Endodermal cell (in vitro differentiated cells): Measurements from ENCODE around the gene ASCC1. TPM values are rescaled to one million over a fixed set of nuclear protein-coding genes. Genes with fewer than 3 reads are reported as not detected.
A peak's percentile ranks its signal among the peaks of the same experiment; 100 is the strongest.

ENCODE experiments used
- DNase-seq: peaks from one replicate; pipeline ENCODE4 v3.0.0-alpha.2; 2017
- H3K27ac ChIP-seq: 2 replicates; pipeline ENCODE4 v1.5.1; 2013; ENCODE audit warnings: mild to moderate bottlenecking, low read depth, low read length, moderate library complexity
- H3K27me3 ChIP-seq: 2 replicates; pipeline ENCODE4 v1.6.1; 2013; ENCODE audit warnings: mild to moderate bottlenecking, low read length, moderate library complexity; ENCODE audit not compliant: insufficient read depth, control insufficient read depth, poor library complexity, severe bottlenecking
- H3K36me3 ChIP-seq: 2 replicates; pipeline ENCODE4 v1.7.0; 2013; ENCODE audit warnings: mild to moderate bottlenecking, low read length, moderate library complexity; ENCODE audit not compliant: control insufficient read depth, insufficient read depth
- H3K4me1 ChIP-seq: one replicate; pipeline ENCODE4 v1.7.0; 2013; ENCODE audit warnings: low read length; ENCODE audit not compliant: control insufficient read depth, insufficient read depth
- H3K4me3 ChIP-seq: 2 replicates; pipeline ENCODE4 v1.5.1; 2013; ENCODE audit warnings: mild to moderate bottlenecking, low read length, moderate library complexity
- H3K9ac ChIP-seq: 2 replicates; pipeline ENCODE4 v1.6.1; 2013; ENCODE audit warnings: mild to moderate bottlenecking, low read length, moderate library complexity; ENCODE audit not compliant: poor library complexity, severe bottlenecking; ENCODE audit errors: extremely low read depth
- H3K9me3 ChIP-seq: 2 replicates; pipeline ENCODE4 v1.6.1; 2013; ENCODE audit warnings: mild to moderate bottlenecking, low read length, moderate library complexity; ENCODE audit not compliant: control insufficient read depth
- H3K27ac Mint-ChIP-seq: 2 replicates; pipeline ENCODE4 v1.8.0; 2020; ENCODE audit warnings: mixed read lengths
- H3K27me3 Mint-ChIP-seq: 2 replicates; pipeline ENCODE4 v1.8.0; 2021; ENCODE audit warnings: mild to moderate bottlenecking, mixed read lengths; ENCODE audit not compliant: insufficient read depth
- H3K36me3 Mint-ChIP-seq: 2 replicates; pipeline ENCODE4 v1.8.0; 2020; ENCODE audit warnings: low read depth, mixed read lengths
- H3K4me1 Mint-ChIP-seq: 2 replicates; pipeline ENCODE4 v1.8.0; 2020; ENCODE audit warnings: mixed read lengths
- H3K4me3 Mint-ChIP-seq: 2 replicates; pipeline ENCODE4 v1.8.0; 2020; ENCODE audit warnings: mild to moderate bottlenecking, moderate library complexity, mixed read lengths
- H3K9me3 Mint-ChIP-seq: 2 replicates; pipeline ENCODE4 v1.8.0; 2020; ENCODE audit warnings: mild to moderate bottlenecking, mixed read lengths
- CTCF ChIP-seq: fragments of 200-600 bp; sonication (generic); conservative IDR thresholded peaks from 2 replicates; pipeline ENCODE4 v1.5.0; 2021; ENCODE audit warnings: antibody characterized with exemption, mild to moderate bottlenecking
- WGBS, 2 experiments: methylation state at CpG; one replicate each; pipeline versions ENCODE4 v1.1.5 to v1.1.7; 2013; ENCODE audit warnings: missing lambda C conversion rate in 2 of 2, mixed read lengths in 1 of 2; ENCODE audit not compliant: insufficient coverage in 1 of 2, insufficient read length in 1 of 2; 5-methylcytosine and 5-hydroxymethylcytosine counted together
- total RNA-seq, 2 donors: library from RNA; stranded (reverse); fragmentation: NEBNext Ultra II Directional in 1 of 2; extraction: Animal tissue kit (Norgen Biotek cat#: 25700) in 1 of 2; gene quantifications; 2 replicates in 1 of 2; 3 replicates in 1 of 2; pipeline ENCODE4 v1.2.1, GENCODE V29; 2021

ASCC1 gene
- total RNA-seq, 2 donors from 2014 or later: 29.2 to 34.0 TPM

GRCh38 chr10:72234560-72235095, 18.6 kb upstream of the ASCC1 start:
- no peaks in the 10 kb centered on the region for H3K27me3 ChIP-seq
- H3K9me3 ChIP-seq: no peaks in the 10 kb centered on the region
- no peak for DNase-seq
- H3K9ac ChIP-seq: no peak overlapping the region
- H3K9me3 Mint-ChIP-seq: no peaks in the 10 kb centered on the region
- H3K36me3 ChIP-seq: peaks cover 34% of the 10 kb centered on the region
- H3K4me3 ChIP-seq: no peak overlapping the region
- peaks cover 36% of the 10 kb centered on the region for H3K36me3 Mint-ChIP-seq
- peaks cover 11% of the 10 kb centered on the region for H3K4me1 Mint-ChIP-seq
- TF ChIP-seq CTCF: no peak
- H3K27ac Mint-ChIP-seq: no peak overlapping the region
- H3K4me1 ChIP-seq: peaks cover 1% of the 10 kb centered on the region
- H3K27me3 Mint-ChIP-seq: no peaks in the 10 kb centered on the region
- H3K27ac ChIP-seq: no peak overlapping the region
- no peak overlapping the region for H3K4me3 Mint-ChIP-seq
- 93 to 94% methylated on average over 5 to 6 of the region's 6 CpGs for WGBS, 2 experiments

- Mint-ChIP-seq H3K4me1 (peaks cover 19% of the 10 kb centered on the region), H3K4me3 (no peak overlapping the region), H3K27me3 (no peaks in the 10 kb centered on the region), H3K27ac (no peak overlapping the region), H3K9me3 (no peaks in the 10 kb centered on the region), H3K36me3 (peaks cover 36% of the 10 kb centered on the region)
- DNase-seq: no peak
- Histone ChIP-seq H3K27ac (no peak overlapping the region), H3K36me3 (peaks cover 34% of the 10 kb centered on the region), H3K9ac (no peak overlapping the region), H3K4me1 (peaks cover 7% of the 10 kb centered on the region), H3K27me3 (no peaks in the 10 kb centered on the region), H3K4me3 (no peak overlapping the region), H3K9me3 (no peaks in the 10 kb centered on the region)
- TF ChIP-seq CTCF: no peak
Measured at GRCh38 chr10:72233621-72234020, 17.5 kb upstream of the ASCC1 start.

- H3K27me3 Mint-ChIP-seq: no peaks in the 10 kb centered on the region
- DNase-seq: peak; percentile 63
- TF ChIP-seq CTCF: no peak
- H3K9ac ChIP-seq: no peak overlapping the region
- no peak overlapping the region for H3K4me3 Mint-ChIP-seq
- peaks cover 32% of the 10 kb centered on the region for H3K36me3 Mint-ChIP-seq
- no peak overlapping the region for H3K27ac ChIP-seq
- no peaks in the 10 kb centered on the region for H3K9me3 ChIP-seq
- peaks cover 13% of the 10 kb centered on the region for H3K4me1 ChIP-seq
- 87 to 90% methylated on average over 5 to 7 of the region's 8 CpGs for WGBS, 2 experiments
- H3K9me3 Mint-ChIP-seq: no peaks in the 10 kb centered on the region
- H3K27me3 ChIP-seq: no peaks in the 10 kb centered on the region
- peak overlapping the region; percentile 68 for H3K27ac Mint-ChIP-seq
- H3K4me3 ChIP-seq: peak overlapping the region; percentile 20
- peaks cover 37% of the 10 kb centered on the region for H3K36me3 ChIP-seq
- peaks cover 28% of the 10 kb centered on the region for H3K4me1 Mint-ChIP-seq
Measured at GRCh38 chr10:72229261-72230251, 13.5 kb upstream of the ASCC1 start.
